ENCODE results near the gene PMP22.
"Not testable (repeated sequence)": the region's sequence is repeated elsewhere in the genome, so short reads cannot be mapped to it uniquely, and the experiment has no call there.

The PMP22 gene

GRCh38 chr17:15210247-15210646 is 54.9 kb downstream of the PMP22 start:
- DNase-seq (ENCODE audit: low read depth): no peak

GRCh38 chr17:15203062-15203461 is 62.1 kb downstream of the PMP22 start:
- not testable (repeated sequence) for DNase-seq (ENCODE audit: low read depth)

- not testable (repeated sequence) for DNase-seq (ENCODE audit: low read depth)
These were observed 64.6 kb downstream of the PMP22 start for GRCh38 chr17:15200574-15200973.

GRCh38 chr17:15197229-15197628 is 67.9 kb downstream of the PMP22 start:
- no peak for DNase-seq (ENCODE audit: low read depth)

- no peak for DNase-seq (ENCODE audit: low read depth)
These were observed 70.3 kb downstream of the PMP22 start for GRCh38 chr17:15194859-15195277.

- DNase-seq (ENCODE audit: low read depth): no peak
These were observed 79.5 kb downstream of the PMP22 start for GRCh38 chr17:15185625-15185991.

- no peak for DNase-seq (ENCODE audit: low read depth)
These were observed 80.1 kb downstream of the PMP22 start for GRCh38 chr17:15184872-15185624.

GRCh38 chr17:15181816-15182215 is 83.3 kb downstream of the PMP22 start:
- no peak for DNase-seq (ENCODE audit: low read depth)

- no peak for DNase-seq (ENCODE audit: low read depth)
These were observed 83.8 kb downstream of the PMP22 start for GRCh38 chr17:15181333-15181732.

GRCh38 chr17:15180121-15180561 is 85.0 kb downstream of the PMP22 start:
- no peak for DNase-seq (ENCODE audit: low read depth)

Data from stimulated activated CD8-positive, alpha-beta memory T cell treated with anti-CD3 and anti-CD28 coated beads, Interleukin-12 subunit alpha, Interleukin-12 subunit beta, amount 100 ng/mL, for 1 hour (primary cell).